ENCODE data around the gene IRX4.
A peak's percentile ranks its signal among the peaks of the same experiment; 100 is the strongest.

IRX4 gene

GRCh38 chr5:1889321-1890065, 6.8 kb upstream of the IRX4 start:
- no peak for DNase-seq

- no peak for DNase-seq
Measured at GRCh38 chr5:1888541-1889251, 6.0 kb upstream of the IRX4 start.

- no peak for DNase-seq
Measured at GRCh38 chr5:1887588-1888360, 5.0 kb upstream of the IRX4 start.

- DNase-seq: no peak
Measured at GRCh38 chr5:1886846-1887587, 4.3 kb upstream of the IRX4 start.

GRCh38 chr5:1885868-1886845, 3.4 kb upstream of the IRX4 start:
- DNase-seq: no peak

- DNase-seq: no peak
Measured at GRCh38 chr5:1885404-1885755, 2.7 kb upstream of the IRX4 start.

GRCh38 chr5:1884678-1885403, 2.1 kb upstream of the IRX4 start:
- no peak for DNase-seq

- DNase-seq: no peak
Measured at GRCh38 chr5:1883925-1884677, 1.4 kb upstream of the IRX4 start.

- DNase-seq: no peak
Measured at GRCh38 chr5:1883120-1883924, 597 bp upstream of the IRX4 start.

- DNase-seq: no peak
Measured at GRCh38 chr5:1881731-1882336, 891 bp downstream of the IRX4 start.

- peak; percentile 48 for DNase-seq
Measured at GRCh38 chr5:1881098-1881572, 1.6 kb downstream of the IRX4 start.

- DNase-seq: no peak
Measured at GRCh38 chr5:1880377-1881025, 2.2 kb downstream of the IRX4 start.

GRCh38 chr5:1879292-1880263, 3.1 kb downstream of the IRX4 start:
- DNase-seq: no peak

GRCh38 chr5:1878050-1878849, 4.5 kb downstream of the IRX4 start:
- no peak for DNase-seq

- no peak for DNase-seq
Measured at GRCh38 chr5:1877103-1878049, 5.3 kb downstream of the IRX4 start.
